Stimulated activated CD8-positive, alpha-beta memory T cell treated with anti-CD3 and anti-CD28 coated beads, Interleukin-7, amount 100 ng/mL, for 48 hours (primary cell): ENCODE data around the gene MAP3K9.

Experiments
- DNase-seq, 2 donors: peaks; one replicate each; pipeline ENCODE4 v3.0.0-alpha.2; 2020; ENCODE audit warnings: low read depth in 1 of 2; ENCODE audit errors: extremely low read depth in 1 of 2

Gene MAP3K9

DNA sequence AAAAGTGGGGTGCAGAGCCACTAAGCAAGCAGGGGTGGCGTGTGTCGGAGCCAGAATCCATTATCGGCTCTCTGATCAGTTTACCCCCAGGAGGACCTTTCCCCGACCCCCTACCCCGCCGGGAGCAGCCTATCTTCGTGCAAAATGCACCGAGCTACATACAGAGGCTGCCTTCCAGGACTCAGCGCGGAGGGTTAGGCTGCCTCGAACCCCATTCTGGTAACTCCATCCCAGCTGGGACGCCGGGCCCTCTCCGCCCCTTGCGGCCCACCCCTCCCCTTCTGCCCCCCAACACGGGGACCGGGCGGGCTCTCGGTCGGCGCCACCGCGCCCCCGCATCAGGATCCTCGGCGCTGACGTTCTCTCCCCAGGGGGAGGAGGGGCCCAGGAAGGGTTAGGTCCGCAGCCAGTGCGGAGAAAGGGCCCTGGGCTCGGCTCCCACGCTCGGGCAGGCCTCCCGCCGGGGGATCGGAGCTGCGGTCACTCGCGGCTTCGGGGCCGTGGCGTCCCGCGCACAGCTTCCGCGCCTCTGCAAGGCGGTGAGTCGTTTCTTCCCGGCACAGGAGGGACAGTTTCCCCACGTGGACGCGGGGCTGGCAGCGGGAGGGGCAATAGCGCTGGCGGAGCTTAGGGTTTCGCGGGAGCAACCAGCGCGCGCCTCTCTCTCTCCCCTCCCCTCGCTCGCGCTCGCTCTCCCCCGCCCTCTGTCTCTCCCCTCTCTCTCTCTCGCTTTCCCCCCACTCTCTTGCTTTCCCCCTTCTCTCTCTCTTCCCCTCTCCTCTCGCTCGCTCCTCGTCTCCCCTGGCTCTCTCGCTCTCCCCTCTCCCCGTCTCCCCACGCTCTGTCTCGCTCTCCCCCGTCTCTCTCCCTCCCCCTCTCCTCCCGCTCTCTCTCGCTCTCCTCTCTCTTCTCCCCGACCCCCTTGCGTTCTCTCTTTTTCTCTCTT, 12.5 kb upstream of the MAP3K9 start:
- DNase-seq: peak; percentile 52 to 53

DNA sequence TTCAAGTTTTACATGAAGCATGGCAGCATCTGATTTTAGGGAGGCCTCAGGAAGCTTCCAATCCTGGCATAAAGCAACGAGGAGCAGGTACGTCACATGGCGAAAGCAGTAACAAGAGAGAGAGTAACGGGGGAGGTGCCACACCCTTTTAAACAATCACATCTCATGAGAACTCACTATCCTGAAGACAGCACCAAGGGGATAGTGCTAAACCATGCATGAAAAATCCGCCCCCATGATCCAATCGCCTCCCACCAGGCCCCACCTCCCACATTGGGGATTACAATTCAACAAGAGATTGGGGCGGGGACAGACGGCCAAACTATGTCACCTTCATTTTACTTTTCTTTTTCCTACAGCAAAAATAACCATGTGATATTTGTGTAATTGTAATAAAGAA, 7.2 kb upstream of the MAP3K9 start:
- DNase-seq: no peak

DNA sequence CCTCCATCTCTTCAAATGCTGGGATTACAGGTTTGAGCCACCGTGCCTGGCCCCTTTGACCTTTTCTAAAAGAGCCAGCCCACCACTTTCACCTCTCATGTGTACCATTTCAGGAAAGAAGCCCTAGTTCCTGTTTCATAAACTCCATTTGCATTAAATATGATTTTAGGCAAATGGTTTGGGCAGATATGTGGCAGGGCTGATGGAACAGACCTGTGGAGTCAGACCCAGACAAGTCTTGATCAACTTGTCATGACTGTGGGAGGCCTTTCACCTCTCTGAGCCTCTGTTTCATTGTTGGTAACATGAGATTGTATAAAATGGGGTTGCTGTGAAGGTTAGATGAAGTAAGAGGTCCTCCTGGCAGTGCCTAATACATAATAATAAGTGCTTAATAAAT, 5.2 kb upstream of the MAP3K9 start:
- DNase-seq: no peak

DNA sequence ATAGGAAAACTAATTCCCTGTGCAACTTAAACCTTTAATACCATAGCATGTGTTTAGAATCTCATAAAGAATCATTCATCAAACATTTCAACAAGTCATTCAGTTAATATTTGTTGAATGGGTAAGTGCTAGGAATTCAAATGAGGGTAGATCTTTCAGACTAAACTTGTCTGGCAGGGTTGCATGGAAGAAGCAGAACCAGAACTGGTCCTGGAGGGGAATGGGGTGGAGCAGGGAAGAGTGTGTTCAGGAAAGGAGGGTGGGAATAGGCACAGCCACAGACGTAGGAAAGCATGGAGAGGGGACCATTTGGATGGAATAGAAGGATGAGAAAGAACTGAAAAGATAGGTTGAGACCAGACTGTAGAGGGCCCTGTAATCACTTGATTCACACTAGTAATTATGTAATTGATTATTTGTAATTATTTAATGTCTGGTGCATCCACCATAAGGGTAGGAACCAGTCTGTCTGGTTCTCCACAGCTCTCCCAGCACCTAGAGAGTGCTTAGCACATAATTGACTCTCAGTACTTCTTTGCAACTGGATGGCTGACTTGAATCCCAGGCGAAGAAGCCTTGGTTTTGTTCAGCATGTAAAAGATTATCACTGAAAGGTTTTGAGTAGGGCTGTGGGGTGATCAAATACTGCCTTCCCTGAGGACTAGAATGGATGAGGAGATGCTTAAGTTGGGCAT, 3.0 kb upstream of the MAP3K9 start:
- DNase-seq: no peak

DNA sequence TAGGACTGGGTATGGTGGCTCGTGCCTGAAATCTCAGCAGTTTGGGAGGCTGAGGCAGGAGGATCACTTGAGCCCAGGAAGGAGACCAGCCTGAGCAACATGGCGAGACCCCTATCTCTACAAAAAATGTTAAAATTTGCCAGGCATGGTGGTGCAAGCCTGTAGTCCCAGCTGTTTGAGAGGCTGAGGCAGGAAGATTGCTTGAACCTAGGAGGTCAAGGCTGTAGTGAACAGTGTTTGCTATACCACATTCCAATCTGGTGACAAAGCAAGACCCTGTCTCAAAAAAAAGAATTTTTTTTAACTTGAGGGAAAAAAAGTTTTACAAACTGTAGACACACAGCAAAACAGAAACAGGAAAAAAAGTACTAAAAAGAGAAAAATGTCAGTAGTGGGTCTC, 2.3 kb upstream of the MAP3K9 start:
- no peak for DNase-seq

DNA sequence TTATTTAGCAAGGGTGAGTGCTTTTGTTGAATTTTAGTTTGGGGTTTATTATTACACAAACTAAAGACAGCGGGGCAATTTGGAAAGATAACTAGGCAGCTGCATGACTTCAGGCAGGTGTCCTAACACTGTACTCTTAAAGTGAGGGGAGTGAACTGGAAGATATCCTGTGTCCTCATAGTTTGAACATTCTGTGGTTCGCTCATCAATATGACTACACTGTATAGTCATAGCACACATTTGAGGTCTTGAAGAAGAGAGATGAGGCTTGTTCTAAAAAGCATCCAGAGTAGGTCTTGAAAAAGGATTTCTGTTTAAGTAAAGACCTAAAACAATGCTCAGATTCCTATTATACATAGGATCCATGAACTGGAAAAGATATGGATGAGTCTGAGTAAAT, 1.7 kb upstream of the MAP3K9 start:
- no peak for DNase-seq

DNA sequence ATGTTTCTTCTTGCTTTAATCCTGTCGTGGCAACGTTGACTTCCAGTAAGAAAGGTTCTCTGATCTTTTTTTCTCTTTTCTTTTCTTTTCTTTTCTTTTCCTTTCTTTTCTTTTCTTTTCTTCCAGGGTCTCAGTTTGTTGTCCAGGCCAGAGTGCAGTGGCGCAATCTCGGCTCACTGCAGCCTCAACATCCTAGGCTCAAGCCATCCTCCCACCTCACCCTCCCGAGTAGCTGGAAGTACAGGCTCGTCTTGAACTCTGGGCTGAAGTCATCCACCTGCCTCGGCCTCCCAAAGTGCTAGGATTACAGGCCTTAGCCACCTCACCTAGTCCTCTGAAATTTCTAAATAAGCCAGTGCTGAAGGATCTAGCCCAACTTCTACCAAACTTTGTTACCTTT, 1.3 kb upstream of the MAP3K9 start:
- DNase-seq: no peak

DNA sequence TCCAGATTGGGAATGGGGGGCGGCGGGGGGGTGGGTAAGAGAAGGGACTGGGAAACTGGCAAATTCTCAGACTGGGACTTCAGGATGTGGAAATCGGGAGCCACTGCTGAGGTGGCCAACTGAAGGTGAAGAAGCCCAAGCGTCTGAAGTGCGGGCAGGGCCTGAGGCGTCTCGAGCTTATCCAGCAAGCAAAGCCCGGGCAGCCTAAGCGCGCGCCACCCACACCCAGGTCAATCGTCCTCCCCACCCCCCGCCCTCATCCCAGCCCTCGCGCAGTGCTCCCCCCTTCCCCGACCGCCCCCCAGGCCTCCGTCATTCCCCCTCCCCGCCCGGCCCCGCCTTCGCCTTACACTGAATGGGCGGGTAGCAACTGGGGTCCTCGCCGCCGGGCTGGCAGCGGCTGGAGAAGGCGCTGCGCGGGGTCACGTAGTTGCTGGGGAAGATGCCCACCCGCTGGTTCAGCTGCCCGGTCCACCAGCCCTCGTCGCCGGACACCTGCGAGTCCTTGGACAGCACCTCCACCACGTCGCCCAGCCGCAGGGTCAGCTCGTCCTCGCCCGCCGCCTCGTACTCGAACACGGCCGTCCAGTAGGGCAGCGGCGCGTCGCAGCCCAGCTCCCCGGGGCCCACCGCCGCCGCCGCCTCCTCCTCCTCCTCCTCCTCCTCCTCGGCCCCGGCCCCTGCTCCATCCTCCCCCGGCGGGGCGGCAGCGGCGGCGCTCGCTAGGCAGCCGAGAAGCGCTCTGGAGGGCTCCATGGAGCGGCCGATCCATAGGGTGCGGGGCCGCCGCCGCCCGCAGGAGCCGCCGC, 693 bp downstream of the MAP3K9 start:
- DNase-seq: peak in 1 of 2 donors; percentile 32

DNA sequence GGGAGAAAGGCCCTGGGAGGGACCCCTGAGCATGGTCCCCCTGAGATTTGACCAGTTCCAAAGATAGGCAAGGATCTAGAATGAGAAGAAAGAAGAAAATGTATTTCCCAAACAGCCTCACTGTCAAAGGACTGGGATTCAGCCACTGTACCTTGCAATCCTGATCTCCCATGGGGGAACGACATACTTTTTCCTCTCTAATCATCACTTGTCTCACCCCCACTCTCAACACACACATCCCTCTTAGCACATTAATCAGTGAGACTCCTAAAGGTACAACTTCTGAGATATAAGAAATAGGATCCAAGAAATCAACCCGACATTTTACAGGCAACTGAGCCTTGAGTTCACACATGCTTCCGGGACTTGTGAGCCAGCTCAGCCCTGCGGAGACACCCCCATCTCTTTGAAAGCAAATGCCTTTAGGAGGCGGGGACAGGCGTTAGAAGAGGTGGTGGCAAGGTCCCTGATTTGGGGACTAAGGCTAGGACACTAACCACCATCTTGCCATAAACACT, 1.4 kb downstream of the MAP3K9 start:
- DNase-seq: peak in 1 of 2 donors; percentile 47

DNA sequence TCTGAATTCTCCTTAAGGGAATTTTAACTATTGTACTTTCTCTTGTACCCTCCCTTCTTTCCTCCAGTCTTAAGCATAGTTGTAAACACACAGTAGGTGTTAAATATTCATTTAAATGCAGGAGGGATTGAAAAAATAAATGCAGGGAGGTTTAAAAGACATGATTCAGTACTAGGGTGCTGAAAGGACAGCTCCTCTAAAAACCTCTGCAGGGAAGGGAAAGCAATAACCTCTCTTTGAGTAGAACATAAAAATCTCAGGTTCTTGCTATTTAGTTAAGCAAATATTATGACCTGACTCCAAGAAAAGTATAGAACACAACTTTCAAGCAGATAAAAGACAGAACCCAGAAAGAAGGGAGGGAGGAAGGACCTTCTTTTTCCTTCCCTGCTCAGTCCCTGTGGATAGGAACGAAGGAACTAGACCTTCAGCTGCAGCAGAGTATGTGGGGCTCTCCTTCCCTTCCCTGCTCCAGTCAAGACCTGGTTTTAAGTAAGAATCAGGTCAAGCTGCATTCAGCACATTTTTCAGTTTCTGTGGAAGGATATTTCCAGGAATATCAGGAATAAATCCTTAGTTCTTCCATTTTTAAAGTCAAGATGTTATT, 4.7 kb downstream of the MAP3K9 start:
- no peak for DNase-seq

DNA sequence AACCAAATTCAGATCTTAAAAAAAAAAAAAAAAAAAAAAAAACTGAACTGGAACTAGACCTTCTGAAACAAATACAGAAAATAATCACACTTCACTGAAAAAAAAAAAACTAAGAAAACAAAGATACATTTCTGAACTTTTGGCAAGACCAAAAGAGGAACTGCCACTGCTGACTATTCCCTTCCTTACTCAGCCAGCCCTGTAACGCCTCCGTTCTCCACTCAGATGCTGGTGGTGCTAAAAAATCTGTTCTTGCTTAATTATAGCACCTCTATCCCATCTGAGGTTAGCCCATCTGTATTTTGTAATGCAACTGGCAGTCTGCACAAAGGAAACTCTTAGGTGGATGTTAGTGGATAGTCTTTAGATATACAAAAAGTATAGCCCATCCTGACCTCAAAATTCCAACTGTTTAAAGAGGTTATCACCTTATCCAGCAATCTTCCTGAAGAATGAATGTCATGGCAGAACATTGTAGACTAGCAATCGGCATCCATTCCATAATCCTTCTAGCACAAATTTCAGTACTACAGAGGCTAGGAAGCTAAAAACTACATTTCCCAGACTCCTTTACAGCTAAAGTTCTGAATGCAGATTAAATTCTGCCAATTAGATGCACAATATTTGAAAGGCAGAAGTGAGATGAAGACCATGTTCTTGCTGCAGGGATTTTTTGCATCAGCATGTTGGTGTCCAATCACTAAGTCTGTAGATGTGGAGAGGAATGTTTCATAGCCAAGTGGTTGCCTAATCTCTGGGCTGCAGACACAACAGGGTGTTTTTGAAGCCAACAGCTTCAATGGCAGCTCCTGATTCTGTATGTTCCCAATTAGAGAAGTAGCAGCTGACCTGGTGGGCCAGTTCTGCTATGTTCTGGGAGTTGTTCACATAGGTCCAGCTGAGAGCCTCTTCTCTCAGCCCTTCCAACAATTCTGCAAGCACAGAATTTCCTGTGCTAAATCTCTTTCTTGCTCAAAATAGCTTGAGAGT, 5.7 kb downstream of the MAP3K9 start:
- no peak for DNase-seq

DNA sequence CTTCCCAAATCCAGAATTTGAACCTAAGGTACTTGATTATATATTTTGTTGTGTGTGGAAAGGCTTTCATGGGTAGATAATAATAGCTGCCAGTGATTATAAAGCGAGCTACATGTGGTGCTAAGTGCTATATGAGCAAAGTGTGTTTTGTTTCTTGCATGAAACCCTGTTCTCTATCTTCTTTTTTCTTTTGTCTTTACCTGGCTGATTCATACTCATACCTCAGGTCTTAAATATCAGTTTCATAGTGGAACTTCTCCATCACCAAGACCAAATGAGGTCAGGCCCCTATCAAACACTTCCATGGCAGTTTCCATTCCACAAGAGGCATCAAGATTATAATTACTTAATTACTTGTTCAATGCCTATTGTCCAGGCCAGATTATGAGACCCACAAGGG, 6.9 kb downstream of the MAP3K9 start:
- DNase-seq: no peak

DNA sequence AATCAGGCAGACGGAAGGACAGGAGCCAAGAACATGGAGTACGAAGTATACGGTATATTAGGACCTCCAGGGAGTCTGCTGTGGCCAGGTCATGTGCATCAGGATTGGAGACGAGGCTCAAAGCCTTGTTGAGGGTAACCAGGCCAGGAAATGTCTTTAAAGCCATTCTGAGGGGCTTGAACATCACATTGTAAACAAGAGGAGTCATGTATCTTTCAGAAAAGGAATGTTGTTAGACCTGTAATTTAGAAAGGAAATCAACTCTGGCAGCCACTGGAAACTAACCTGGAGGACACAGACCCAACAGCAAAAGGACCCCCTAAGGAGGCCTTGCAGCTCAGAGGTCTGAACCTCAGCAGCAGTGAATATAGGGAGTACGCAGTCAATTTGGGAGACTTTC, 7.5 kb downstream of the MAP3K9 start:
- no peak for DNase-seq

DNA sequence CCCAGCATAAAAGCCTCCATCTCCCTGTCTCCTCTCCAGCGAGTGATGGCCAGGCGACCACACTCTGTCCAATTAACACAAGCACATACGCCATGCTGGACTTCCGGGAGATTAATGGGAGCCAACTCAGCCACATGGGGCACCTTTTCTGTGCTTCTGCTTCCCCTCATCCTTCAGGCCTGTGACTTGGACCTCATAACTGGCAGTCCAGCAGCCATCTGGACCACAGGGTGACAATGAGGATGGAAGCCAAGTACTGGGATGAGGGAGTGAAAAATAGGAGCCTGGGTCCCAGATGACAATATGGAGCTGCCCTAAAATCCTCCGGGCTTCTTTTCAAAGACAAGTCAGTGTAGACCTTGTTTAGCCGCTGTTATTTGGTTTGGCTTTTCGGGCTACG, 12.8 kb downstream of the MAP3K9 start:
- no peak for DNase-seq

DNA sequence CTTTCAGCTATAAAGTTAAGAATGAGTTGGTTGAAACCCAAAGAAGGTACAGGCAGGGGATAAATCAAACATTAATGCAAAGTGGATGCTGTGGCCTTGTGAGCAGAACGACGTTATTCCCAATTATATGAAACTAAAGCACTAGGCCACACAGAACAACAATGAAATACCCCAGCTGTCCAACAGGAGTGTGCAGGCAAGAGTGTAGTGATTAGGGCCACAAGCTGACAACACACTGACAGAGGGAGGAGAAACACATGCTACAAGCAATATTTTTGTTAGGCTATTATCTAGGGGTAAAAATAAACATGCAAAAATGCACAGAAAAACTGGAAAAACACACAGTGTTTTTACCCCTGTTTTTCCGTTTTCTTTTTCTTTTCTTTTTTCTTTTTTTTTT, 15.0 kb downstream of the MAP3K9 start:
- DNase-seq: no peak

DNA sequence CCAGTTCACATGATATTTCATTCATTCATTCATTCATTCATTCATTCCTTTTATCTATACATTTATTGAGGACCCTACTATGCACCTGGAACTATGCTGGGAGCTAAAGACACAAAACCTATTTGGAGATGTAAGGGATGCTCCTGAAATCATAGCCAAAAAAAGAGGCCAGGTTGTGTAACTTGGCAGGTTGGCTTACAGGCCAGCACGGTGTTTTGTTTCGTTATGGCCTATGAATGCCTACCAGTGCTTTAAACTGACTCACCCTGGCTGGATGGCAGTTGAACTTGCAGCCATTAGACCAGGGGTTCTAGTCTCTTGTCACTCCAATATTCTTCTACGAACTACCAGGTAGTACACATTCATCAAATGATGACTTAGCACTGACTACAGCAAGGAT, 15.7 kb downstream of the MAP3K9 start:
- no peak for DNase-seq

DNA sequence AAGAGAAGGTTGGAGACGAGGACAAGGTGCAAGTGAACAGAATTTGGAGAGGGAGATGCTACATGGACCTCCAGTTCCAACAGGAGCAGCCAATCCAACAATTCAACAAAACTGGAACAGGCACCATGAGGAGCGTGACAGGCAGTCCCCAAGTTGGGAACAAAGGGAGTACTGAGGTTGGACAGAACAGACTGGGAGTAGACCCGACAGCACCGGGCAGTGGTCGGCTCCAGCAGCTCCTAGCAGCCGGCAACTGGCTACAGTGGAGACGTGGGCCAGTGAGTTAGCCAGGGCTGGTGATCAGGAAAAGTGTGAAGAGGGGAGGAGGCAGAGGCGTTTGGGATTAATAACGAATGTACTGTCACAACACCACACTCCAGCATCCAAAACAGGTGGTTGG, 16.4 kb downstream of the MAP3K9 start:
- no peak for DNase-seq

DNA sequence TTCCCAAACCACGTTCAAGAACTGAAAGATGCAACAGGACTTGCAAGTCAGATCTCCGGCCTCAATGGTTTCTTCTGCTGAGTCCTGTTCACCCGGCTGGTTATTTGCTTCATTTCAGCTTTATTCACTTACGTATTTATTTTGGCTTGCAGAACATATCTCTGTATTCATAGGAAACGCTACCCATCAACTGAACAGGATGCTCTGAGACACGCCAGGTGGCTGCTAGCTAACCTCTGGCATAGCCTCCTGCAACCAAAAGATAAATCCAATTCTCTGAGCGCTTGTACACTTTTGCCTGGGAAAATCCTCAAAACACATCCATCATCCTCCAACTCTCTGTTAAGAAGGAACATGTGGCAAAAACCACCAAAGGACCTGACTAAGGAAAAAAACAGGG, 17.3 kb downstream of the MAP3K9 start:
- no peak for DNase-seq

DNA sequence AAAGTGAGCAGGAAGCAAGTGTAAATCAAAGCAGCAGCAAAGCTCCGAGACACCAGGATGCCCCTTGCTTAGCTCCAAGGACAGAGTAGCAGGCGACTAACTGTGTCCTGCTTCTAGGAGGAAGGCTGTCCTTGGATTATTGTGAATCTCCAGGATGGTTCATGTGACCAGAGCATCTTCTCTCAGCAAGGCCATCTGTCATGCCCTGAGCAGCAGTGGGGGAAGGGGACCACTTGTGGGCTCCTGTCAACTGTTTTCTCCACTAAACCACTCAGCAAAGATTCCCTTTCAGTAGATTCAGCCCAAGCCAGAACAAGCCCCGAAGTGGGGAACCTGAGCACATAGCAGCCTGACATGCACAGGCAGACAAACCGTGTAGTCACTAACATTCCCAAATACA, 19.4 kb downstream of the MAP3K9 start:
- DNase-seq: no peak

DNA sequence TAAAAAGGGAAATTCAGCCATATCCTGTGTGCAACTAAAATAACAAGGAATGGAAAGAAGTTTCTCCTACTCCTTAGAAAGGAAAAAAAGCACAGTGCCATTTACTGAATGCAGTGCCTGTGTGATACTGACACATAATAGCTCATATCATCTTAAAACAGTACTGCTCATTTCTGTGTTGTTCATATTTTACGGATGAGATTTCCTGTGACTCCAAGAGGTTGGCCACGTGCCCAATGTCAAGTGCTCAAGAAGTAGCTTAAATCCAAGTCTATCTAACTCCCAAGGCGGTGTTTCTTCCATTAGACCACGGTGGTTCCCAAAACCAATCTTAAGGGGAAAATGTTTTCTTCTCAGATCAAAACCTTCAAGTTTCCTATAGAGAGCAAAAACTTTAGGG, 20.0 kb downstream of the MAP3K9 start:
- DNase-seq: no peak
